ENCODE data around the gene FAF2.
"Not testable (repeated sequence)": the region's sequence is repeated elsewhere in the genome, so short reads cannot be mapped to it uniquely, and the experiment has no call there.

Gene FAF2

GRCh38 chr5:176416965-176417364, 31.2 kb upstream of the FAF2 start:
- in situ Hi-C loops (cut with MboI; ENCODE audit: low sequenced_read_pairs), result no loop called here

- in situ Hi-C loops (cut with MboI; ENCODE audit: low sequenced_read_pairs), result no loop called here
Observed at GRCh38 chr5:176418251-176418650, 29.9 kb upstream of the FAF2 start.

- in situ Hi-C loops (cut with MboI; ENCODE audit: low sequenced_read_pairs), result no loop called here
Observed at GRCh38 chr5:176420086-176420485, 28.1 kb upstream of the FAF2 start.

GRCh38 chr5:176420972-176421544, 27.1 kb upstream of the FAF2 start:
- in situ Hi-C loops (cut with MboI; ENCODE audit: low sequenced_read_pairs), result no loop called here

GRCh38 chr5:176424181-176424580, 24.0 kb upstream of the FAF2 start:
- in situ Hi-C loops (cut with MboI; ENCODE audit: low sequenced_read_pairs), result no loop called here

GRCh38 chr5:176425138-176425537, 23.0 kb upstream of the FAF2 start:
- in situ Hi-C loops (cut with MboI; ENCODE audit: low sequenced_read_pairs), result no loop called here

GRCh38 chr5:176425791-176426190, 22.4 kb upstream of the FAF2 start:
- in situ Hi-C loops (cut with MboI; ENCODE audit: low sequenced_read_pairs), result no loop called here

GRCh38 chr5:176426876-176427275, 21.3 kb upstream of the FAF2 start:
- in situ Hi-C loops (cut with MboI; ENCODE audit: low sequenced_read_pairs), result no loop called here

GRCh38 chr5:176427971-176428370, 20.2 kb upstream of the FAF2 start:
- in situ Hi-C loops (cut with MboI; ENCODE audit: low sequenced_read_pairs), result no loop called here

- in situ Hi-C loops (cut with MboI; ENCODE audit: low sequenced_read_pairs), result no loop called here
Observed at GRCh38 chr5:176429972-176430371, 18.2 kb upstream of the FAF2 start.

- in situ Hi-C loops (cut with MboI; ENCODE audit: low sequenced_read_pairs), result no loop called here
Observed at GRCh38 chr5:176432707-176433106, 15.5 kb upstream of the FAF2 start.

- in situ Hi-C loops (cut with MboI; ENCODE audit: low sequenced_read_pairs), result no loop called here
Observed at GRCh38 chr5:176436656-176437055, 11.5 kb upstream of the FAF2 start.

GRCh38 chr5:176438959-176439757, 9.0 kb upstream of the FAF2 start:
- in situ Hi-C loops (cut with MboI; ENCODE audit: low sequenced_read_pairs), result no loop called here

GRCh38 chr5:176440927-176441706, 7.1 kb upstream of the FAF2 start:
- in situ Hi-C loops (cut with MboI; ENCODE audit: low sequenced_read_pairs), result no loop called here

- in situ Hi-C loops (cut with MboI; ENCODE audit: low sequenced_read_pairs), result no loop called here
Observed at GRCh38 chr5:176441921-176442323, 6.3 kb upstream of the FAF2 start.

- in situ Hi-C loops (cut with MboI; ENCODE audit: low sequenced_read_pairs), result not testable (repeated sequence)
Observed at GRCh38 chr5:176442911-176443310, 5.3 kb upstream of the FAF2 start.

- in situ Hi-C loops (cut with MboI; ENCODE audit: low sequenced_read_pairs), result no loop called here
Observed at GRCh38 chr5:176444742-176445141, 3.4 kb upstream of the FAF2 start.

GRCh38 chr5:176446028-176446665, 2.0 kb upstream of the FAF2 start:
- in situ Hi-C loops (cut with MboI; ENCODE audit: low sequenced_read_pairs), result no loop called here

GRCh38 chr5:176446884-176447590, 1.1 kb upstream of the FAF2 start:
- in situ Hi-C loops (cut with MboI; ENCODE audit: low sequenced_read_pairs), result no loop called here

- in situ Hi-C loops (cut with MboI; ENCODE audit: low sequenced_read_pairs), result no loop called here
Observed at GRCh38 chr5:176447591-176447977, 601 bp upstream of the FAF2 start.

- in situ Hi-C loops (cut with MboI; ENCODE audit: low sequenced_read_pairs), result no loop called here
Observed at GRCh38 chr5:176450077-176450476, 1.9 kb downstream of the FAF2 start.
